Measurements from ENCODE around the gene IL20RB.

IL20RB gene

GRCh38 chr3:136938334-136938733 is 19.4 kb upstream of the IL20RB start:
- no peak overlapping the region for H3K4me3 ChIP-seq (ENCODE audit: low read depth, low read length)
- no peak for TF ChIP-seq CTCF (IDR thresholded peaks at IDR 0.05; ENCODE audit: insufficient read depth, low read length, missing control alignments)
- DNase-seq (ENCODE audit: low read depth, low spot score), result no peak
- CTCF ChIA-PET, result interaction anchor here (1.0 to 1.4 kb wide), 3 partner anchors 75 to 186 kb away, joined by 4 to 6 read pairs (median 5); no protein-coding TSS in a partner anchor
- POLR2A ChIA-PET, result interaction anchor here (1.1 kb wide), 1 partner anchor 77 kb away, joined by 3 read pairs; the partner anchor contains the start of gene NCK1

- POLR2A ChIA-PET, result no interaction called here
- no peak for DNase-seq (ENCODE audit: low read depth, low spot score)
- CTCF ChIA-PET, result interaction anchor here (1.4 kb wide), 1 partner anchor 74 kb away, joined by 6 read pairs; no protein-coding TSS in a partner anchor
- no peak overlapping the region for H3K4me3 ChIP-seq (ENCODE audit: low read depth, low read length)
- TF ChIP-seq CTCF (IDR thresholded peaks at IDR 0.05; ENCODE audit: insufficient read depth, low read length, missing control alignments), result no peak
Observed at GRCh38 chr3:136939489-136939888, 18.3 kb upstream of the IL20RB start.

GRCh38 chr3:136942803-136943202 is 15.0 kb upstream of the IL20RB start:
- POLR2A ChIA-PET, result no interaction called here
- H3K4me3 ChIP-seq (ENCODE audit: low read depth, low read length), result no peak overlapping the region
- DNase-seq (ENCODE audit: low read depth, low spot score), result no peak
- CTCF ChIA-PET, result interaction anchor here (0.9 kb wide), 1 partner anchor 10 kb away, joined by 3 read pairs; no protein-coding TSS in a partner anchor
- TF ChIP-seq CTCF (IDR thresholded peaks at IDR 0.05; ENCODE audit: insufficient read depth, low read length, missing control alignments), result no peak

GRCh38 chr3:136943436-136943835 is 14.3 kb upstream of the IL20RB start:
- ChIA-PET POLR2A (no interaction called here), CTCF (interaction anchor here (0.9 kb wide), 1 partner anchor 10 kb away, joined by 3 read pairs; no protein-coding TSS in a partner anchor)
- no peak overlapping the region for H3K4me3 ChIP-seq (ENCODE audit: low read depth, low read length)

GRCh38 chr3:136946978-136947377 is 10.8 kb upstream of the IL20RB start:
- POLR2A ChIA-PET, result no interaction called here
- no peak overlapping the region for H3K4me3 ChIP-seq (ENCODE audit: low read depth, low read length)
- CTCF ChIA-PET, result interaction anchor here (1.2 to 2.4 kb wide), 2 partner anchors 10 to 153 kb away, joined by 4 to 11 read pairs; partner anchors contain the start of gene IL20RB
- no peak for DNase-seq (ENCODE audit: low read depth, low spot score)
- TF ChIP-seq CTCF (IDR thresholded peaks at IDR 0.05; ENCODE audit: insufficient read depth, low read length, missing control alignments), result no peak

More at GRCh38 chr3:136943436-136943835, 14.3 kb upstream of the IL20RB start:
- TF ChIP-seq CTCF (IDR thresholded peaks at IDR 0.05; ENCODE audit: insufficient read depth, low read length, missing control alignments), result no peak
- DNase-seq (ENCODE audit: low read depth, low spot score), result no peak

- no peak for DNase-seq (ENCODE audit: low read depth, low spot score)
- ChIA-PET CTCF (interaction anchor here (1.0 to 6.4 kb wide), 4 partner anchors 10 to 154 kb away, joined by 3 to 53 read pairs (median 8); partner anchors contain the start of gene IL20RB), POLR2A (no interaction called here)
- TF ChIP-seq CTCF (IDR thresholded peaks at IDR 0.05; ENCODE audit: insufficient read depth, low read length, missing control alignments), result no peak
- H3K4me3 ChIP-seq (ENCODE audit: low read depth, low read length), result no peak overlapping the region
Observed at GRCh38 chr3:136947477-136947876, 10.3 kb upstream of the IL20RB start.
